ENCODE measurements around the gene CIAO2B.

GRCh38 chr16:66931665-66932064, 2.5 kb downstream of the CIAO2B start:
- no peak for TF ChIP-seq CTCF (optimal IDR thresholded peaks at IDR 0.05 in 1 of 3, IDR thresholded peaks at IDR 0.05 in 1 of 3, conservative IDR thresholded peaks at IDR 0.05 in 1 of 3; ENCODE audit: extremely low read depth in 1 of 3, insufficient read depth in 2 of 3, low read length in 3 of 3)
- no peak for TF ChIP-seq EZH2 (IDR thresholded peaks at IDR 0.05; ENCODE audit: low read length)

Measured in keratinocyte (primary cell).